Measurements from ENCODE around the gene PAX7. TPM values are rescaled to one million over a fixed set of nuclear protein-coding genes. Genes with fewer than 3 reads are reported as not detected.

Gene PAX7
- polyA plus RNA-seq, 1 experiment: not detected

- H3K36me3 ChIP-seq (ENCODE audit: control insufficient read depth, insufficient read depth, low read length): no peaks in the 10 kb centered on the region
- TF ChIP-seq, protein P1, sequence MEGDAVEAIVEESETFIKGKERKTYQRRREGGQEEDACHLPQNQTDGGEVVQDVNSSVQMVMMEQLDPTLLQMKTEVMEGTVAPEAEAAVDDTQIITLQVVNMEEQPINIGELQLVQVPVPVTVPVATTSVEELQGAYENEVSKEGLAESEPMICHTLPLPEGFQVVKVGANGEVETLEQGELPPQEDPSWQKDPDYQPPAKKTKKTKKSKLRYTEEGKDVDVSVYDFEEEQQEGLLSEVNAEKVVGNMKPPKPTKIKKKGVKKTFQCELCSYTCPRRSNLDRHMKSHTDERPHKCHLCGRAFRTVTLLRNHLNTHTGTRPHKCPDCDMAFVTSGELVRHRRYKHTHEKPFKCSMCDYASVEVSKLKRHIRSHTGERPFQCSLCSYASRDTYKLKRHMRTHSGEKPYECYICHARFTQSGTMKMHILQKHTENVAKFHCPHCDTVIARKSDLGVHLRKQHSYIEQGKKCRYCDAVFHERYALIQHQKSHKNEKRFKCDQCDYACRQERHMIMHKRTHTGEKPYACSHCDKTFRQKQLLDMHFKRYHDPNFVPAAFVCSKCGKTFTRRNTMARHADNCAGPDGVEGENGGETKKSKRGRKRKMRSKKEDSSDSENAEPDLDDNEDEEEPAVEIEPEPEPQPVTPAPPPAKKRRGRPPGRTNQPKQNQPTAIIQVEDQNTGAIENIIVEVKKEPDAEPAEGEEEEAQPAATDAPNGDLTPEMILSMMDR (IDR thresholded peaks at IDR 0.05; ENCODE audit: insufficient read depth, low read depth, low read length): no peak
- H3K27me3 ChIP-seq (ENCODE audit: control insufficient read depth, insufficient read depth, low read length): peaks cover 83% of the 10 kb centered on the region
- H3K4me3 ChIP-seq (ENCODE audit: low read depth, low read length): no peak overlapping the region
- POLR2A ChIA-PET: no interaction called here
- CTCF ChIA-PET: no interaction called here
- DNase-seq (ENCODE audit: low read depth): no peak
Observed at GRCh38 chr1:18636596-18637508, 6.2 kb downstream of the PAX7 start.

DNA sequence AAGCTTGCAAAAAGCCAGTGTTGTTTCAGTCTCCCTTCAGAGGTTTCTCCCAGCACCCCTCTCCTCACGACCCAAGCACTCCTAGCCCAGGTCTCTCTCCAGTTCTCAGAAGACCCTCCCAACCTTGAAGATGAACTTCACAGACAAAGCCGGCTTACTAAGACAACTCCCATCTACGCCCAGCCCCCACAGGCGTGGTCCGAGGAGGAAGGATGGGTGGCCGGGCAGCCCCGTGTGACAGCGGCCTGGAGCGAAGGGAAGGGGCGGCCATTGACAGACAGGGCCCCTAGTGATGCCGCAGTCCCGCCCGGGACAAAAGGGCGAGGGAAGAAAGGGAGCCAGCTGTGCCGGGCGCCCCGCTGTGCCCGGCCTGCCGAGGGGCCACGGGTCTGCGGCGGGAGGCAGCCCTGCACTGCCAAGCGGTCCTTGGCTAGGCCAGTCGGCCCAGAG, 6.9 kb downstream of the PAX7 start:
- no peak for DNase-seq (ENCODE audit: low read depth)
- TF ChIP-seq, protein P1 (IDR thresholded peaks at IDR 0.05; ENCODE audit: insufficient read depth, low read depth, low read length): no peak
- Histone ChIP-seq H3K27me3 (ENCODE audit: control insufficient read depth, insufficient read depth, low read length) (peaks cover 81% of the 10 kb centered on the region), H3K36me3 (ENCODE audit: control insufficient read depth, insufficient read depth, low read length) (no peaks in the 10 kb centered on the region), H3K4me3 (ENCODE audit: low read depth, low read length) (no peak overlapping the region)
- ChIA-PET POLR2A (interaction anchor here (0.6 kb wide), 1 partner anchor 1099 kb away, joined by 10 read pairs; no protein-coding TSS in a partner anchor), CTCF (interaction anchor here (0.8 kb wide), 1 partner anchor 173 kb away, joined by 3 read pairs; no protein-coding TSS in a partner anchor)

DNA sequence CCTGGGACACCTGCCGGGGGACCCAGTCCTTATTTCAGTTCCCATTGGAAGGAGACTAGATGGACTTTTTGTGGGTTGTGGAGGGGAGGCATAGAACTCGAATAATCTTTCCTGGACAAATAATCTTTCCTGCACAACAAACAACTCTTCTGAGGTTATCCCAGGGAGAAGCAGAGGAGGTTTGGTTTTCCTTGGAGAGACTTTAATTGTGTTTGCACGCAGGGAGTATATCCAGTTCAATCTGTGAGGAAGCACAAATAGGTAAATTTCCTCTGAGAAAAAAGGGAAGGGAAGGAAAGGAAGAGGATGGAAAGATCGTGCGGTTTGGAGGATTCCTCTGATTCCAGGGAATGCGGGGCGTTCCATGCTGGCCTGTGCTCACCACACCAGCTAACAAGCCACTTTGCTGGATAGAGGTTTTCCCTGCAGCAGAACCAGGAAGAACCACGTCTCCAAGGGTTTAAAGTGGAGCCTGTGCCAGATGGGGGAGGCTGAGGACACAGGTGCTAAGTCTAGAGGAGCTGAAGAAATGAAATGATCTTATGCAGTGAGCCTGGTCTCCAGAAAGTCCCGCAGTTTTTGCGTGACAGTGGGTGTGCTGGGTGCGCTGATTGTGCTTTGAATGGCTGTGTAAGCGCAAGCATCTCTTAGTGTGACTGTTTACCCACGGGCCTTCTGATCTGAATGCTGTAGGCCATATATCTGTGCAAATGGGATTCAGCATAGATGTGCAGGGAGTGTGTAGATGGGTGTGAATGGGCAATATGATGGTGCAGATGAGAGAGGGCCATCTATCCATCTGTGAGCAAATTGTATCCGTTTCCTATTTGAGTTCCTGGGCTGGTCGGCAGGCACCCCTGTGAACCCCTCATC, 7.6 kb downstream of the PAX7 start:
- H3K4me3 ChIP-seq (ENCODE audit: low read depth, low read length): no peak overlapping the region
- DNase-seq (ENCODE audit: low read depth): no peak
- ChIA-PET CTCF (interaction anchor here (0.8 kb wide), 1 partner anchor 172 kb away, joined by 3 read pairs; no protein-coding TSS in a partner anchor), POLR2A (interaction anchor here (0.6 kb wide), 1 partner anchor 1100 kb away, joined by 10 read pairs; no protein-coding TSS in a partner anchor)
- H3K36me3 ChIP-seq (ENCODE audit: control insufficient read depth, insufficient read depth, low read length): no peaks in the 10 kb centered on the region
- peaks cover 81% of the 10 kb centered on the region for H3K27me3 ChIP-seq (ENCODE audit: control insufficient read depth, insufficient read depth, low read length)
- TF ChIP-seq, protein P1 (IDR thresholded peaks at IDR 0.05; ENCODE audit: insufficient read depth, low read depth, low read length): no peak

- Histone ChIP-seq H3K36me3 (ENCODE audit: control insufficient read depth, insufficient read depth, low read length) (no peaks in the 10 kb centered on the region), H3K4me3 (ENCODE audit: low read depth, low read length) (no peak overlapping the region), H3K27me3 (ENCODE audit: control insufficient read depth, insufficient read depth, low read length) (peaks cover 81% of the 10 kb centered on the region)
- DNase-seq (ENCODE audit: low read depth): no peak
- ChIA-PET POLR2A (no interaction called here), CTCF (no interaction called here)
- TF ChIP-seq, protein P1 (IDR thresholded peaks at IDR 0.05; ENCODE audit: insufficient read depth, low read depth, low read length): no peak
Observed at GRCh38 chr1:18638835-18639364, 8.3 kb downstream of the PAX7 start.

Data from BJ (cell line).